D721Med (cell line): ENCODE results near the gene ZPLD1.

Experiments used
- DNase-seq: peaks from one replicate; pipeline ENCODE4 v3.0.0; 2011; ENCODE audit warnings: low spot score; ENCODE audit not compliant: insufficient read length
- FAIRE-seq: peaks from 2 replicates; lab custom pipeline; 2011; peaks lifted over from hg19 to GRCh38; lab: Jason Lieb, UNC
- TF ChIP-seq, protein P1 (sequence below): IDR thresholded peaks from 2 replicates; pipeline ENCODE4 v1.5.1; 2012; ENCODE audit warnings: mild to moderate bottlenecking, control low read depth; ENCODE audit not compliant: insufficient read depth; ENCODE audit errors: missing control alignments

Gene ZPLD1

DNA sequence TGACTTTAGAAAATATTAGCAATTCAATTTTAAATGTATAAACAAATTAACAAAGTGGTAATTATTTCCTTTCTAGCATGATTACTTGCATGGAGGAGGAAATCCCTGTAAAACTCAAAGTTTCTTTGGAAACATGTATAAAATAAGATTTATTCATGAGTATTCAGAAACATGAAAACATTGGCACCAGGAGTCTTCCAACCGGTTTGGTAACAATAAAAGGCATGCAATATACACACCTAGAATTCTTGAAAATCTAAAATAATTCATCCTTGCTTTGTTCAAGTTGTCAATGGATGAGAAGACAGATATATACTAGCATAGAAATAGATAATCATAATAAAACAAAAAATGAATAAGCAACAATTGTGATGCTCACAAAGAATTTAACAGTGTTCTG is 76.4 kb downstream of the ZPLD1 start:
- TF ChIP-seq, protein P1, sequence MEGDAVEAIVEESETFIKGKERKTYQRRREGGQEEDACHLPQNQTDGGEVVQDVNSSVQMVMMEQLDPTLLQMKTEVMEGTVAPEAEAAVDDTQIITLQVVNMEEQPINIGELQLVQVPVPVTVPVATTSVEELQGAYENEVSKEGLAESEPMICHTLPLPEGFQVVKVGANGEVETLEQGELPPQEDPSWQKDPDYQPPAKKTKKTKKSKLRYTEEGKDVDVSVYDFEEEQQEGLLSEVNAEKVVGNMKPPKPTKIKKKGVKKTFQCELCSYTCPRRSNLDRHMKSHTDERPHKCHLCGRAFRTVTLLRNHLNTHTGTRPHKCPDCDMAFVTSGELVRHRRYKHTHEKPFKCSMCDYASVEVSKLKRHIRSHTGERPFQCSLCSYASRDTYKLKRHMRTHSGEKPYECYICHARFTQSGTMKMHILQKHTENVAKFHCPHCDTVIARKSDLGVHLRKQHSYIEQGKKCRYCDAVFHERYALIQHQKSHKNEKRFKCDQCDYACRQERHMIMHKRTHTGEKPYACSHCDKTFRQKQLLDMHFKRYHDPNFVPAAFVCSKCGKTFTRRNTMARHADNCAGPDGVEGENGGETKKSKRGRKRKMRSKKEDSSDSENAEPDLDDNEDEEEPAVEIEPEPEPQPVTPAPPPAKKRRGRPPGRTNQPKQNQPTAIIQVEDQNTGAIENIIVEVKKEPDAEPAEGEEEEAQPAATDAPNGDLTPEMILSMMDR, result no peak
- DNase-seq (no peak), FAIRE-seq (no peak)

DNA sequence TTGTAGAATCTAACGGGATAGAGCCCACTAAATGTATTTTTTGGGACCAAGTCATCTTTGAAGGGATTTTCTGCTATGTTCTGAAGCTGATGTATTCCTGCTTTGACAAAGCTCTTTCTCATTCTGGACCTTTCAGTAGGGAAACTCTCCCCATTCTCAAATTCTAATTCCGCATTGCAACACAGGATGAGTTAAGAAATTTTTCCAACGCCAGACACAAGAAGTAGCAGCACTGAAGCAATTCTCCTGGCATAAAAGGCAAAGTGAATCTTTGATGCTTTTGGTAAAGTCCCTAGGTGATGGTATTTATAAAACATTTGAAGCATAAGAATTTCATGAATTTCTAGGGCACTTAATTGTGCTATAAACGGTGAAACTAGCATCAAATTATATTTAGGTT is 76.8 kb downstream of the ZPLD1 start:
- DNase-seq (no peak), FAIRE-seq (no peak)
- TF ChIP-seq, protein P1, result no peak

DNA sequence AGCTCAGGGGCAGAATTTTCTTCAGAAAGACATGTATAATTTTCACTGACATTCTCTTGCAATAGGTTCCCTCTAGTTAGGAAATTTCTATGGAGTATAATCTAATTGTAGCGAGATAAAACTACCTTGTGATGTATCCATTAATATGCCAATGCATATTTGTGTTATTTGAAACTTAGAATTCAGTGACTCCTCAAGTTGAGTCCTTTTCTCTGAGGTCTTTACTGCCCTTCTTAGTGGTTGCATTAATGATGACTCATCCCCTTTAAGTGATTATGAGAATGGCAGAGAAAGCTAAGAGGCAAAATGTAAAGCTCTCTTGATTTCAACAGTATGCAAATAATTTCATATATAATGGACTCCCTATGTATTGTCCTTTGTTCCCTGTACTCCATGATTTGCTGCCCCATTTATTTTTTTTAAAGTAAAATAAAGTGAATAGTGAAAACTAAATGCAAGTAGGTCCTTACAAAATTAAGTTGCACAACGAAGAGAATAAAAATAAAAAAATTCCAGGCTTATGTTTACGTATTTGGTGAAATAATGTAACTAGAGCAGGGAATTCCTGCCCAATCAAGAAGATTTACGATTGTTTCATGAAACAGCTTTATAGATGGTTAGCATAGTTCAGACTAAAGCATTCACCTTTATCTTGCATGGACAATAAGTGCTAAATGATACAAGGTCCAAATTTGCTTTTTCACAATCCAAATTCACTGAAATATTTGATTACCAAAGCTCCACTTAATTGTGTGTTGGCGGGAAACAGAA is 78.1 kb downstream of the ZPLD1 start:
- no peak for DNase-seq
- no peak for FAIRE-seq
- TF ChIP-seq, protein P1, result no peak

DNA sequence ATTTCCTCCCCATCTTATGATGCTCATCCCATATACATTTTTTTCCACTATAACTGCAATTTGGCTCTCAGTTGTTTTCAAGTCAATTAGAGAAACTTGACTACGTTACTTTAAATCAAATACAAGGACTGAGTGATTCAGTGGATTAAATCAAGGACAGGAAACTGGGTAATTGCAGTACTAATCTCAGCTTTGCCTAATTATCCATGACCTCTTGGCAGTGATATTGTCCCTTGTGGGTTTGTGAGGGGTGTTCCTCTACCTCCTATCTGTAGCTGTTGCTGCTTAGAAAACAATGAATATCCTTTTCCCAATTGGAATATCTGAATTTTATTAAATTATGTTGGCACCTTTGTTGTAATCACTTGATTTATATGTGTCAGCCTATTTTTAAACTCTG is 79.4 kb downstream of the ZPLD1 start:
- DNase-seq (no peak), FAIRE-seq (no peak)
- TF ChIP-seq, protein P1, result no peak

DNA sequence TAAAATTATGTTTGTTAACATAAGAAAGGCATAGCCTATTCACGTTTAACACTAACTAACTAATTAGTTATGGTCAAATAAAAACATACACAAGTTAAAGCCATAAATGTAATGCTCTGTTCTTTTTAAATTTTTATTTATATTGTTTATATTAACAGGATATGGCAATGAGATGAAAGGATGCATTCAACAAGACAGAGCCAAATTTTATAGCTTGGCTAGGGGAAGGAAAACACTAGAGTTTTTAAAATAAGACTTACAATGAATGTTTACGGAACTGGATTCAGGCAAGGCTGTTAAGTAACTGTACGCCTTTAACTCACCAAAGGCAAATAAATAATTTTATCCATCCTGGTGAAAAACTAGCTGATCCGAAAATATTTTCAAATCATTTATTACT is 86.4 kb downstream of the ZPLD1 start:
- TF ChIP-seq, protein P1, result no peak
- FAIRE-seq, result no peak
- no peak for DNase-seq

DNA sequence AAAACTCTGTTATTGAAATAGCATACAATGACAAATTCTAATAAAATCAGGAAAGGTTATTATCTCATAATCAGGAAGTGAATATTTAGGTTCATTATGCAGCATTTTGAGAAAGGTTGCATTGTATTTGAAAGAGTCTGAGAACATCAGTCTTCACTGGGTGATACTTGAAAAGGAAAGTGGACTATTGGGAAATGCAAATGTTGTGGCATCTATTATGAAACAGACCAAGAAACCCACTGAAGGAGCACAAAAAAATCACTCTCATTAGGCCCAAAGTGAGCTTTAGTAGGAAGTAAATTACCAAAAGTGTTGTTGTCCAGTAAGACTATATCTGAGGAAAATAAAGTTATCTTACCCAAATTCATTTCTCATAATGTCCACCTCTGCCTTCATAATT is 90.8 kb downstream of the ZPLD1 start:
- FAIRE-seq, result no peak
- no peak for DNase-seq
- TF ChIP-seq, protein P1, result no peak

DNA sequence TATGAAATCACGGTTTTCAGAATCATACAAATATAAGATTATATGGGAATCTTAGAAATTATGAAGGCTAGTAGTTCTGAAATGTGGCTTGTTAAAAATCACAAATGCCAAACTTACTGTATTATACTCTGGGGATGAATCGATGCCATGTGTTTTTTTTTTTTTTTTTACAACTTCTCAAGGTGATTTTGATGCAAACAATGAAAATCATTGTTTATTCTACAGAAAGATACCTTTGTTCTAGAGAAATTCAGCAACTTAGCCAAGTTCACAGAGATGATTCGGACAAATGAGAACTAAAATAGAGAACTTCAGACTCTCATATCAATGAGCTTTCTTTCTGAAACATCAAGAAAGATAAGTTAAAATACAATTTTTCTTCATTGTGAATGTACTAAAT is 92.0 kb downstream of the ZPLD1 start:
- DNase-seq, result no peak
- TF ChIP-seq, protein P1, result no peak
- no peak for FAIRE-seq
